Caco-2 (cell line): ENCODE data around the gene SH3RF1. TPM values are rescaled to one million over a fixed set of nuclear protein-coding genes. Genes with fewer than 3 reads are reported as not detected.

Experiments used
- BruUV-seq: library from RNA; stranded (reverse); fragments of 400-500 nt; replicated peaks from 2 replicates; lab custom pipeline; 2021; lab: Mats Ljungman, UMichigan
- CTCF ChIA-PET: fragments of 300-600 bp; sonication (Branson Sonifier 250); formaldehyde crosslinking; loops from one replicate; lab custom pipeline; 2022; ENCODE audit warnings: antibody characterized with exemption; lab: Charles Lee
- POLR2A ChIA-PET: fragments of 300-600 bp; sonication (Branson Sonifier 250); formaldehyde crosslinking; loops from one replicate; lab custom pipeline; 2022; ENCODE audit warnings: antibody characterized with exemption; lab: Charles Lee
- DNase-seq, 2 experiments: peaks; one replicate each; pipeline versions ENCODE4 v3.0.0 to v3.0.0-alpha.2; 2020 to 2022
- H3K27me3 ChIP-seq: replicated peaks from 2 replicates; pipeline ENCODE4 v1.6.0; 2011; ENCODE audit warnings: low read length; ENCODE audit not compliant: control insufficient read depth, insufficient read depth
- H3K36me3 ChIP-seq: 2 replicates; pipeline ENCODE4 v1.5.1; 2011; ENCODE audit warnings: low read length; ENCODE audit not compliant: control insufficient read depth, insufficient read depth
- H3K4me1 ChIP-seq: fragments of 250-450 bp; sonication (Bioruptor Pico); 2 replicates; pipeline ENCODE4 v1.5.1; 2020; ENCODE audit warnings: mild to moderate bottlenecking
- H3K4me3 ChIP-seq: 2 replicates; pipeline ENCODE4 v1.5.1; 2011; ENCODE audit warnings: low read depth, mild to moderate bottlenecking, control low read depth, low read length
- H3K9me3 ChIP-seq: fragments of 250-450 bp; sonication (Bioruptor Pico); 2 replicates; pipeline ENCODE4 v1.5.1; 2020; ENCODE audit warnings: mild to moderate bottlenecking, moderate library complexity
- H3K27ac Mint-ChIP-seq: one replicate; pipeline ENCODE4 v1.8.0; 2022; ENCODE audit warnings: mixed read lengths; ENCODE audit not compliant: unreplicated experiment
- H3K27me3 Mint-ChIP-seq: one replicate; pipeline ENCODE4 v1.8.0; 2022; ENCODE audit warnings: mixed read lengths; ENCODE audit not compliant: insufficient read depth, unreplicated experiment
- H3K36me3 Mint-ChIP-seq: one replicate; pipeline ENCODE4 v1.8.0; 2022; ENCODE audit warnings: mild to moderate bottlenecking, mixed read lengths; ENCODE audit not compliant: insufficient read depth, unreplicated experiment
- H3K4me1 Mint-ChIP-seq: one replicate; pipeline ENCODE4 v1.8.0; 2022; ENCODE audit warnings: low read depth, mixed read lengths; ENCODE audit not compliant: unreplicated experiment
- H3K4me3 Mint-ChIP-seq: one replicate; pipeline ENCODE4 v1.8.0; 2022; ENCODE audit warnings: mild to moderate bottlenecking, moderate library complexity, mixed read lengths; ENCODE audit not compliant: unreplicated experiment
- H3K9me3 Mint-ChIP-seq: one replicate; pipeline ENCODE4 v1.8.0; 2022; ENCODE audit warnings: mixed read lengths; ENCODE audit not compliant: unreplicated experiment
- intact Hi-C: fragments of 100-400 bp; cut with micrococcal nuclease; formaldehyde crosslinking; loops from one replicate; pipeline ENCODE4 v1.10.0; 2022; ENCODE audit not compliant: unreplicated experiment
- total RNA-seq: library from RNA; stranded (reverse); gene quantifications from 2 replicates; pipeline ENCODE4 v1.2.3, GENCODE V29; 2022
- TF ChIP-seq, protein P1 (sequence below), 2 experiments: fragments of 200-600 bp in 1 of 2; IDR thresholded peaks; 1 replicate in 1 of 2; 2 replicates in 1 of 2; pipeline versions ENCODE4 v1.5.1 to v1.8.0; 2011 to 2022; ENCODE audit warnings: antibody characterized with exemption in 1 of 2, control low read depth in 1 of 2, inconsistent platforms in 1 of 2, low read depth in 1 of 2, low read length in 1 of 2, mild to moderate bottlenecking in 1 of 2, moderate library complexity in 1 of 2; ENCODE audit not compliant: insufficient read depth in 1 of 2, severe bottlenecking in 1 of 2, unreplicated experiment in 1 of 2

SH3RF1 gene
- total RNA-seq, 1 experiment from 2014 or later = 25.1 TPM

DNA sequence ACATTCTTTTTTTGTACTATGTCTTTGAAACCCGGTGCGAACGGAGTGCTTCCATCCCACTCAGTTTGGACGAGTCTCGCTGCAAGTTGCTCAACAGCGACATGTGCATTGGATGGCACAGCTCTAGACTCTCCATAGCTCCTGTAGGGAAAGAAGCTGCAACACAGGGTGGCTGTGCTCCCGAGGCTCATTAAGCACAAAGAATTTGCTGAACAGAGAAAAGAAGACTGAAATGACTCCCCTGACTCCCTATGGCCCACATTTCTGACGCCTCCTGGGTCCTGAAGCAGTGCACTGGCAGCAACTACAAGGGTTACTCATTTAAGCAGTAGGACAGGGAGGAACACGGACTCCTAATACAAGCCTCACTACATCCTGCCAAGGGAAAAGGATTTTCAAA, 127.4 kb downstream of the SH3RF1 start:
- H3K36me3 Mint-ChIP-seq = peaks cover 39% of the 10 kb centered on the region
- TF ChIP-seq, protein P1, sequence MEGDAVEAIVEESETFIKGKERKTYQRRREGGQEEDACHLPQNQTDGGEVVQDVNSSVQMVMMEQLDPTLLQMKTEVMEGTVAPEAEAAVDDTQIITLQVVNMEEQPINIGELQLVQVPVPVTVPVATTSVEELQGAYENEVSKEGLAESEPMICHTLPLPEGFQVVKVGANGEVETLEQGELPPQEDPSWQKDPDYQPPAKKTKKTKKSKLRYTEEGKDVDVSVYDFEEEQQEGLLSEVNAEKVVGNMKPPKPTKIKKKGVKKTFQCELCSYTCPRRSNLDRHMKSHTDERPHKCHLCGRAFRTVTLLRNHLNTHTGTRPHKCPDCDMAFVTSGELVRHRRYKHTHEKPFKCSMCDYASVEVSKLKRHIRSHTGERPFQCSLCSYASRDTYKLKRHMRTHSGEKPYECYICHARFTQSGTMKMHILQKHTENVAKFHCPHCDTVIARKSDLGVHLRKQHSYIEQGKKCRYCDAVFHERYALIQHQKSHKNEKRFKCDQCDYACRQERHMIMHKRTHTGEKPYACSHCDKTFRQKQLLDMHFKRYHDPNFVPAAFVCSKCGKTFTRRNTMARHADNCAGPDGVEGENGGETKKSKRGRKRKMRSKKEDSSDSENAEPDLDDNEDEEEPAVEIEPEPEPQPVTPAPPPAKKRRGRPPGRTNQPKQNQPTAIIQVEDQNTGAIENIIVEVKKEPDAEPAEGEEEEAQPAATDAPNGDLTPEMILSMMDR (IDR thresholded peaks at IDR 0.05; ENCODE audit: insufficient read depth in 1 of 2, low read depth in 1 of 2, low read length in 1 of 2, severe bottlenecking in 1 of 2, unreplicated experiment in 1 of 2) = no peak
- CTCF ChIA-PET = no interaction called here
- Histone ChIP-seq H3K9me3 (no peaks in the 10 kb centered on the region), H3K36me3 (no peaks in the 10 kb centered on the region), H3K27me3 (no peaks in the 10 kb centered on the region), H3K4me3 (no peak overlapping the region), H3K4me1 (peaks cover 7% of the 10 kb centered on the region; the same call in 1 of the 2 replicates)
- intact Hi-C loops = no loop called here
- H3K4me3 Mint-ChIP-seq = no peak overlapping the region
- POLR2A ChIA-PET = no interaction called here
- no peaks in the 10 kb centered on the region for H3K9me3 Mint-ChIP-seq
- H3K27ac Mint-ChIP-seq = no peak overlapping the region
- H3K4me1 Mint-ChIP-seq = no peaks in the 10 kb centered on the region
- no TSS peak for BruUV-seq
- no peak for DNase-seq
- H3K27me3 Mint-ChIP-seq = no peaks in the 10 kb centered on the region

DNA sequence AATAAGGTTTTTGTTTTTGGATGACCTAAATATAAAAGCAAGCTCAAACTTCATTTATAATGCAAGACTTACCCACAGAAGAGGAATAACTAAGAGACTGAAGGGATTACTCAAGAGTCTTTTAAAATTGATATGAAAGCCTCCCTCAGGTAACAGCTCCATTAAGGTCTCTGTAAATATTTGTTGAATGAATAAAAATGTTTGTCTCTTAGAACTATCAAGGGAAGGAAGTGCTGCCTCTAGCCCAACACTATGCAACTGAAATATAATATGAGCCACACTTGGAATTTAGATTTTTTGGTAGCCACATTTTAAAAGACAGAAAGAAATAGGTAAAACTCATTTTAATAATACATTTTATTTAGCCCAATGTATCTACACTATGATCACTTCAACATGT, 127.8 kb downstream of the SH3RF1 start:
- H3K4me3 Mint-ChIP-seq = no peak overlapping the region
- no peaks in the 10 kb centered on the region for H3K27me3 Mint-ChIP-seq
- TF ChIP-seq, protein P1 (IDR thresholded peaks at IDR 0.05; ENCODE audit: insufficient read depth in 1 of 2, low read depth in 1 of 2, low read length in 1 of 2, severe bottlenecking in 1 of 2, unreplicated experiment in 1 of 2) = no peak
- H3K9me3 Mint-ChIP-seq = no peaks in the 10 kb centered on the region
- no peaks in the 10 kb centered on the region for H3K27me3 ChIP-seq
- H3K4me1 Mint-ChIP-seq = no peaks in the 10 kb centered on the region
- H3K9me3 ChIP-seq = no peaks in the 10 kb centered on the region
- no peaks in the 10 kb centered on the region for H3K36me3 ChIP-seq
- H3K27ac Mint-ChIP-seq = no peak overlapping the region
- intact Hi-C loops = no loop called here
- H3K4me1 ChIP-seq = peaks cover 7% of the 10 kb centered on the region; the same call in 1 of the 2 replicates
- no peak for DNase-seq
- ChIA-PET CTCF (no interaction called here), POLR2A (no interaction called here)
- no peak overlapping the region for H3K4me3 ChIP-seq
- BruUV-seq = no TSS peak
- H3K36me3 Mint-ChIP-seq = peaks cover 39% of the 10 kb centered on the region

DNA sequence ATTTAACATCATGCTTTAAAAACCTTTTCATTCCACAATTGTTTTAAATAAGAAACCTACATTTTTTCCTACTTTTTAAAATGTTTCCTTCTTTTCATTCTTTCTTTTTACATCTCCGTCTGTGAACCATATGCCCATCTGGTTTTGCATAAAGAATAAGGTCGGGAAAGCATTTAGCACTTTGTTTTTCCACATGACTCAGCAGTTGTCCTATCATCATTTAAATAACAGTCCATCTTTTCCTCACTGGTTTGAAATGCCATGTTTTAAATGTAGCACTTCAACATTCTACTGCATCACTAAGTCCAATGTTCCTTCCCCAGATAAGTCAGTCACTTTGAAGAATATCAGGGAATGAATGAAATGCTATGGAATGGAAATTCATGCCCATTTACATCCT, 128.4 kb downstream of the SH3RF1 start:
- no peaks in the 10 kb centered on the region for H3K27me3 Mint-ChIP-seq
- no peak overlapping the region for H3K27ac Mint-ChIP-seq
- no peaks in the 10 kb centered on the region for H3K9me3 ChIP-seq
- no peak for DNase-seq
- no peaks in the 10 kb centered on the region for H3K4me1 Mint-ChIP-seq
- no peaks in the 10 kb centered on the region for H3K36me3 ChIP-seq
- CTCF ChIA-PET = no interaction called here
- H3K4me3 ChIP-seq = no peak overlapping the region
- H3K9me3 Mint-ChIP-seq = no peaks in the 10 kb centered on the region
- TF ChIP-seq, protein P1 (IDR thresholded peaks at IDR 0.05; ENCODE audit: insufficient read depth in 1 of 2, low read depth in 1 of 2, low read length in 1 of 2, severe bottlenecking in 1 of 2, unreplicated experiment in 1 of 2) = no peak
- no TSS peak for BruUV-seq
- POLR2A ChIA-PET = no interaction called here
- no peak overlapping the region for H3K4me3 Mint-ChIP-seq
- peaks cover 39% of the 10 kb centered on the region for H3K36me3 Mint-ChIP-seq
- no peaks in the 10 kb centered on the region for H3K27me3 ChIP-seq
- intact Hi-C loops = no loop called here
- peaks cover 3% of the 10 kb centered on the region; the same call in 1 of the 2 replicates for H3K4me1 ChIP-seq
